PFSK-1 (cell line): ENCODE data around the gene TTC28.

Experiments
- FOXP2 ChIP-seq: optimal IDR thresholded peaks from 2 replicates; pipeline ENCODE3; 2011; ENCODE audit warnings: borderline replicate concordance, control low read depth, inconsistent platforms; ENCODE audit not compliant: insufficient read depth; ENCODE audit errors: extremely low read length, extremely low read depth
- POLR2AphosphoS5 ChIP-seq: IDR thresholded peaks from 2 replicates; pipeline ENCODE4 v1.6.1; 2012; ENCODE audit warnings: low read depth, mild to moderate bottlenecking, control low read depth, low read length, moderate library complexity
- SIN3A ChIP-seq: IDR thresholded peaks from 2 replicates; pipeline ENCODE4 v1.6.1; 2012; ENCODE audit warnings: mild to moderate bottlenecking, low read length, moderate library complexity, borderline replicate concordance; ENCODE audit not compliant: insufficient read depth
- TAF1 ChIP-seq: IDR thresholded peaks from 2 replicates; pipeline ENCODE4 v1.6.1; 2012; ENCODE audit warnings: low read length, control low read depth, borderline replicate concordance; ENCODE audit not compliant: insufficient read depth
- TF ChIP-seq, protein P1 (sequence below), 2 experiments: IDR thresholded peaks; 2 replicates each; pipeline versions ENCODE4 v1.6.1 to v1.8.0; 2011 to 2012; ENCODE audit warnings: low read depth in 2 of 2, low read length in 2 of 2, control low read depth in 1 of 2, inconsistent platforms in 1 of 2, mild to moderate bottlenecking in 1 of 2, moderate library complexity in 1 of 2; ENCODE audit not compliant: insufficient read depth in 1 of 2

The TTC28 gene

DNA sequence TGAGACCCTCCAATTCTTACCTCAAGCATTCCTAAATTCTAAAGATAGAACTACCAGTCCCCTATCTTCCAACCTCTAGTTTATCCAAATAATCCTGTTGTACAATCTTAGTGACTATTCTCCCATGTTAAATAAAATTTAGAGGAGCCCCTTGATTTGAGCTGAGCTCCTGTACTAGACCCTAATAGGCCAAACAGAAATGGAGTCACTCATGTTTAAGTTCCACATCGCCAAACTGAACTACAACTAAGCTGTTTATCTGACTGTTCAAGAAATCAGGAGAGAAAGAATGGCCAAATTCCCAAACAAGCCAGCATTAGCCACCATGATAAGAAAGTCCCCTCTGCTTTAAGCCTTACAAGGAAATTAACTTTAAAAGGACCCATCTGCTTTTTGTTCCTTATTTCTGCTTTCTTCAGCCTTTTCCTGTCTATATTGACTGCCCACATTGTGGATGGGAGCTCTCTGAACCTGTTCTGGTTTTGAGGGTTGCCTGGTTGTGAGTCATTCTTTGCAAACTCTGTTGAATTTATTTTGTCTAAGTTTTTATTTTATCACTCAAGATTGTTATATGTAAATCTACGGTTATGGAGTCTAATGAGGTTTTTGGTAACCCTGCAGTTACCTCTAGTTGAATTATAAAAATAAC, 90.4 kb downstream of the TTC28 start:
- TF ChIP-seq, protein P1, sequence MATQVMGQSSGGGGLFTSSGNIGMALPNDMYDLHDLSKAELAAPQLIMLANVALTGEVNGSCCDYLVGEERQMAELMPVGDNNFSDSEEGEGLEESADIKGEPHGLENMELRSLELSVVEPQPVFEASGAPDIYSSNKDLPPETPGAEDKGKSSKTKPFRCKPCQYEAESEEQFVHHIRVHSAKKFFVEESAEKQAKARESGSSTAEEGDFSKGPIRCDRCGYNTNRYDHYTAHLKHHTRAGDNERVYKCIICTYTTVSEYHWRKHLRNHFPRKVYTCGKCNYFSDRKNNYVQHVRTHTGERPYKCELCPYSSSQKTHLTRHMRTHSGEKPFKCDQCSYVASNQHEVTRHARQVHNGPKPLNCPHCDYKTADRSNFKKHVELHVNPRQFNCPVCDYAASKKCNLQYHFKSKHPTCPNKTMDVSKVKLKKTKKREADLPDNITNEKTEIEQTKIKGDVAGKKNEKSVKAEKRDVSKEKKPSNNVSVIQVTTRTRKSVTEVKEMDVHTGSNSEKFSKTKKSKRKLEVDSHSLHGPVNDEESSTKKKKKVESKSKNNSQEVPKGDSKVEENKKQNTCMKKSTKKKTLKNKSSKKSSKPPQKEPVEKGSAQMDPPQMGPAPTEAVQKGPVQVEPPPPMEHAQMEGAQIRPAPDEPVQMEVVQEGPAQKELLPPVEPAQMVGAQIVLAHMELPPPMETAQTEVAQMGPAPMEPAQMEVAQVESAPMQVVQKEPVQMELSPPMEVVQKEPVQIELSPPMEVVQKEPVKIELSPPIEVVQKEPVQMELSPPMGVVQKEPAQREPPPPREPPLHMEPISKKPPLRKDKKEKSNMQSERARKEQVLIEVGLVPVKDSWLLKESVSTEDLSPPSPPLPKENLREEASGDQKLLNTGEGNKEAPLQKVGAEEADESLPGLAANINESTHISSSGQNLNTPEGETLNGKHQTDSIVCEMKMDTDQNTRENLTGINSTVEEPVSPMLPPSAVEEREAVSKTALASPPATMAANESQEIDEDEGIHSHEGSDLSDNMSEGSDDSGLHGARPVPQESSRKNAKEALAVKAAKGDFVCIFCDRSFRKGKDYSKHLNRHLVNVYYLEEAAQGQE (IDR thresholded peaks at IDR 0.05; ENCODE audit: insufficient read depth in 1 of 2, low read depth in 2 of 2, low read length in 2 of 2), result no peak
- TF ChIP-seq POLR2AphosphoS5 (no peak), FOXP2 (no peak), SIN3A (no peak), TAF1 (no peak)

DNA sequence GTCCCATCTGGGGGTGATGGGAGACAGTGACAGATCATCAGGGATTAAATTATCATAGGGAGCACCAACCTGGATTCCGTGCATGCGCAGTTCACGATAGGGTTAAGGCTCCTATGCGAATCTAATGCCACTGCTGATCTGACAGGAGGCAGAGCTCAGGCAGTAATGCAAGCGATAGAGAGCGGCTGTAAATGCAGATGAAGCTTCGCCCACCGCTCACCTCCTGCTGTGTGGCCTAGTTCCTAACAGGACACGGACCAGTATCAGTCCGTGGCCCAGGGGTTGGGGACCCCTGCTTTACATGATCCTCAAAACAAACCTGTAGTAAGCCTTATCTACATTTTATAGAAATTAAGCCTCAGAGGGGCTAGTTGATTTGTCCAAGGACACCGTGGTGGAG, 94.3 kb downstream of the TTC28 start:
- TF ChIP-seq, protein P1 (IDR thresholded peaks at IDR 0.05; ENCODE audit: insufficient read depth in 1 of 2, low read depth in 2 of 2, low read length in 2 of 2), result no peak
- TF ChIP-seq TAF1 (no peak), POLR2AphosphoS5 (no peak), SIN3A (no peak), FOXP2 (no peak)

DNA sequence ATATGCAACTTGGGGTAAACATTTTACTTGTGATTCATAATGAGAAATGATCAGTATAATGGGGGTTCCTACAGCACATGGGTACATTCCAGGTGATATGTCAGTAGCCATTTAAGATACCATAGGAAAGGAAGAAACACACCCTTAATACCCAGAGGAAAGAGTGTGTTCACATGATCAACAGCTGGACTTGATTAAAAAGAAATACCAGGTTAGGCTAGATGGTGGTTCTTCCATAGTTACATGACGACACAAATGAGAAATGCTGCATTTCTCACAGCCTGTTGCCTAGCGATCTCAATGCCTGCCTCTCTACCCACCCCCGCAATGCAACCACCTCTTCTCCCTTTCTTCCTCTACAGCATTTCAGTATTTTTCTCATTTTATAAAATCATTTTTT, 96.8 kb downstream of the TTC28 start:
- TF ChIP-seq FOXP2 (no peak), POLR2AphosphoS5 (no peak), SIN3A (no peak), TAF1 (no peak)
- TF ChIP-seq, protein P1 (IDR thresholded peaks at IDR 0.05; ENCODE audit: insufficient read depth in 1 of 2, low read depth in 2 of 2, low read length in 2 of 2), result no peak

DNA sequence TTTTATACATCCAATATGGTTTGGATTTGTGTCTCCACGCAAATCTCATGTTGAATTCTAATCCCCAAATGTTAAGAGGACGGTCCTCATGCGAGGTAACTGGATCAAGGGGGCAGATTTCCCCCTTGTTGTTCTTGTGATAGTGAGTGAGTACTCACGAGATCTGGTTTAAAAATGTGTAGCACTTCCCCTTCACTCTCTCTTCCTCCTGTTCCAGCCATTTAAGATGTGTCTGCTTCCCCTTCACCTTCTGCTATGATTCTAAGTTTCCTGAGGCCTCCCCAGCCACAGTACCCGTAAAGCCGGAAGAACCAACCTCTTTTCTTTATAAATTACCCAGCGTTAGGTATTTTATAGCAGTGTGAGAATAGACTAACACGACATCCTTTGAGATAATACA, 98.6 kb downstream of the TTC28 start:
- no peak for TF ChIP-seq FOXP2
- TF ChIP-seq SIN3A, result no peak
- TF ChIP-seq TAF1, result no peak
- no peak for TF ChIP-seq POLR2AphosphoS5
- TF ChIP-seq, protein P1 (IDR thresholded peaks at IDR 0.05; ENCODE audit: insufficient read depth in 1 of 2, low read depth in 2 of 2, low read length in 2 of 2), result no peak
